Measurements from ENCODE around the gene RBMS3.

Gene RBMS3

GRCh38 chr3:29283231-29284119, 2.6 kb downstream of the RBMS3 start:
- H3K36me3 Mint-ChIP-seq (ENCODE audit: low read depth) = no peaks in the 10 kb centered on the region

GRCh38 chr3:29284497-29284896, 3.6 kb downstream of the RBMS3 start:
- H3K4me3 Mint-ChIP-seq = peak overlapping the region; percentile 28 to 88 (median 53)
- H3K4me1 Mint-ChIP-seq = peaks cover 57% of the 10 kb centered on the region
- H3K36me3 Mint-ChIP-seq (ENCODE audit: low read depth) = no peaks in the 10 kb centered on the region
- no peaks in the 10 kb centered on the region for H3K9me3 Mint-ChIP-seq
- H3K27ac Mint-ChIP-seq = peak overlapping the region in 1 of 3 experiments; percentile 98
- no peaks in the 10 kb centered on the region for H3K27me3 Mint-ChIP-seq (ENCODE audit: low read depth)
- TF ChIP-seq CTCF (IDR thresholded peaks at IDR 0.05; ENCODE audit: unreplicated experiment in 3 of 3) = no peak

More at GRCh38 chr3:29283231-29284119, 2.6 kb downstream of the RBMS3 start:
- Mint-ChIP-seq H3K9me3 (no peaks in the 10 kb centered on the region), H3K4me3 (peak overlapping the region; percentile 87 to 96 (median 88)), H3K27me3 (ENCODE audit: low read depth) (no peaks in the 10 kb centered on the region), H3K27ac (peak overlapping the region; percentile 96 to 98 (median 98)), H3K4me1 (peaks cover 60% of the 10 kb centered on the region)
- no peak for TF ChIP-seq CTCF (IDR thresholded peaks at IDR 0.05; ENCODE audit: unreplicated experiment in 3 of 3)

DNA sequence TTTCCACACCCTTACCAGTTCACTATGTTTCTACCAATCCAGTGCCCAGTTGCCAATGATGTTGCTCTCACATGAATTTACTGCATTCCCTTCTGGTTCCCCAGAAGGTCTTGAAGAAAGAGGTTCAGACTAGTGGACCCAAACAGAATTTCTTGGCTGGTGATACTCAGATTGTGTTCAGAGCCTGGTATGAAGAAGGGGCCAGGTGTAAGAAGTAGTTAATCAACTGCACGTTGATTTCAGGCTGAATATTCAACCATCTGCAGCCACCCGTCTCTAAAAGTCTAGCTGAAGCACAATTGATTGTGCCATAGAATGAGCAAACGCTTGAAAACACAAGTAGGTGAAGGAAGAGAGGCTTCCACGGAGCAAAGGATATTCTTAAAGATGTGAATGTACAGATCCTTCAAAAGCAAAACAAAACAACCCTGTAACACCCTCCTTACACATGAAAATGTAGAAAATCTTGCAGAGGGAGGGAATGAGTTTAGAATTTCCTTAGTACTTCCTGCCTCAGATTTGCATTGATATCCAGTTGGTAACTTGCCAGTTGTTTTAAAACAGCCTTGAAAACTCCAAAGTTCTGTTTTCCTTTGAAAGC, 4.7 kb downstream of the RBMS3 start:
- peak overlapping the region; percentile 87 to 98 (median 89) for H3K27ac Mint-ChIP-seq
- H3K36me3 Mint-ChIP-seq (ENCODE audit: low read depth) = no peaks in the 10 kb centered on the region
- TF ChIP-seq CTCF (IDR thresholded peaks at IDR 0.05; ENCODE audit: unreplicated experiment in 3 of 3) = no peak
- no peaks in the 10 kb centered on the region for H3K27me3 Mint-ChIP-seq (ENCODE audit: low read depth)
- H3K4me3 Mint-ChIP-seq = peak overlapping the region; percentile 29 to 84 (median 56)
- no peaks in the 10 kb centered on the region for H3K9me3 Mint-ChIP-seq
- peaks cover 49% of the 10 kb centered on the region for H3K4me1 Mint-ChIP-seq

DNA sequence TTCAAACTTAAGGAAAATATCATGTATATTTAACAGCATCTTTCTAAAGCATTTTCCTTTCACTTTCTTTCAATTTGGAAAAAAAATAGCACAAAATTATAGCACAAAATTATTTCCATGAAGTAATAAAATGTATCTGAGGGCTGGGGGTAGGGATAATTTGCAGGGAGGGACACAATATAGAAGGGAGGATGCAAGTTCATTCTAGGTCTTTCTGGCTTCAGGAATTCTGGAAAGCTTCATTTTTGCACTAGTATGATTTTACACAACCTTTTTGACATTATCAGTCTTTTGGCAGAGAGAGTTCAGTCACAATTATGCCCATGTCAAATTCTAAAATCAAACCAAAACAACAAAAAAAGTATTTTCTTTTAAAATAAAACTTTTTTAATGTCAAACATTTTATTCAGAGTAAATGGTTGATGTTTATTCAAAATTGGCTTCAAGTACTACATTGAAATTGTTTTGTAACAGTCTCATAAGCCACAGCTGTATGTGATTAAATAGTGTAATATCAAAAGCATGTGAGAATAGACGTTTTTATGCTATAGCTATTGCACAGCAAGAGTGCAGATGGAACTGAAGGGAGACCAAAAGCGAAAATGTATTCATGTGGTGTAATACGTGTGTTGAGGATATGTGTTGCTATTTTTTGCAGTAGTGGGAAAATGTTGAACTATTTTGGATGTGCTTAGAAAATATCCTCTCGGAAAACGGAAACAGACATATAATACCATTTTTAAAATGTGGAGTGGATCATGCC, 5.8 kb downstream of the RBMS3 start:
- no peaks in the 10 kb centered on the region for H3K27me3 Mint-ChIP-seq (ENCODE audit: low read depth)
- peak overlapping the region; percentile 29 to 84 (median 56) for H3K4me3 Mint-ChIP-seq
- TF ChIP-seq CTCF (IDR thresholded peaks at IDR 0.05; ENCODE audit: unreplicated experiment in 3 of 3) = no peak
- H3K27ac Mint-ChIP-seq = peak overlapping the region; percentile 87 to 98 (median 89)
- H3K4me1 Mint-ChIP-seq = peaks cover 48% of the 10 kb centered on the region
- H3K9me3 Mint-ChIP-seq = no peaks in the 10 kb centered on the region
- peaks cover 2% of the 10 kb centered on the region for H3K36me3 Mint-ChIP-seq (ENCODE audit: low read depth)

GRCh38 chr3:29290596-29290995, 9.7 kb downstream of the RBMS3 start:
- Mint-ChIP-seq H3K27me3 (ENCODE audit: low read depth) (no peaks in the 10 kb centered on the region), H3K4me3 (no peak overlapping the region), H3K27ac (peak overlapping the region in 1 of 3 experiments; percentile 21), H3K36me3 (ENCODE audit: low read depth) (peaks cover 7% of the 10 kb centered on the region), H3K4me1 (peaks cover 56% of the 10 kb centered on the region), H3K9me3 (no peaks in the 10 kb centered on the region)
- no peak for TF ChIP-seq CTCF (IDR thresholded peaks at IDR 0.05; ENCODE audit: unreplicated experiment in 3 of 3)
